HepG2 (cell line): ENCODE measurements around the gene LTC4S. TPM values are rescaled to one million over a fixed set of nuclear protein-coding genes. Genes with fewer than 3 reads are reported as not detected.

Experiments
- AGO1 ChIP-seq: fragments of 200-400 bp; formaldehyde crosslinking; IDR thresholded peaks from 2 replicates; pipeline ENCODE4 v1.6.1; 2017; ENCODE audit warnings: mild to moderate bottlenecking, low read depth, low read length, moderate library complexity; ENCODE audit not compliant: poor library complexity, severe bottlenecking
- GRHL1 ChIP-seq: sonication (generic); formaldehyde crosslinking; conservative IDR thresholded peaks from 2 replicates; pipeline ENCODE4 v1.8.0; 2022; ENCODE audit warnings: missing genetic modification reagents
- KIAA2018 ChIP-seq: sonication (generic); formaldehyde crosslinking; IDR thresholded peaks from 2 replicates; pipeline ENCODE4 v1.5.0; 2020; ENCODE audit warnings: mild to moderate bottlenecking, missing genetic modification reagents, borderline replicate concordance
- MXD3 ChIP-seq: IDR thresholded peaks from 2 replicates; pipeline ENCODE4 v1.6.1; 2016; ENCODE audit warnings: mild to moderate bottlenecking, missing biosample characterization, missing genetic modification reagents
- RBM39 ChIP-seq: fragments of 200-400 bp; formaldehyde crosslinking; IDR thresholded peaks from one replicate; pipeline ENCODE4 v1.6.1; 2018; ENCODE audit warnings: antibody characterized with exemption, mild to moderate bottlenecking, low read depth, low read length; ENCODE audit not compliant: poor library complexity, severe bottlenecking
- ZNF704 ChIP-seq: sonication (generic); formaldehyde crosslinking; IDR thresholded peaks from 2 replicates; pipeline ENCODE4 v1.8.1; 2023; ENCODE audit warnings: mild to moderate bottlenecking, inconsistent platforms, moderate library complexity, missing genetic modification reagents, borderline replicate concordance
- ZNF746 ChIP-seq: sonication (generic); formaldehyde crosslinking; IDR thresholded peaks from 2 replicates; pipeline ENCODE4 v1.8.0; 2022; ENCODE audit warnings: mild to moderate bottlenecking, missing genetic modification reagents
- ZNF878 ChIP-seq: sonication (generic); formaldehyde crosslinking; IDR thresholded peaks from 2 replicates; pipeline ENCODE4 v1.8.1; 2023; ENCODE audit warnings: mild to moderate bottlenecking, missing genetic modification reagents, moderate library complexity
- polyA plus RNA-seq, 8 experiments: library from polyadenylated mRNA; depleted of rRNA in 3 of 8; stranded (reverse) in 7 of 8; unstranded in 1 of 8; fragments of >200 nt; fragmentation: Illumina TruSeq in 4 of 8; extraction: Trizol in 4 of 8; gene quantifications; 2 replicates each; pipeline versions ENCODE4 v1.2.1 to v1.2.3, GENCODE V29; 2011 to 2016; ENCODE audit warnings: low read depth in 4 of 8, missing spikeins in 1 of 8, mixed read lengths in 1 of 8; ENCODE audit not compliant: insufficient read depth in 1 of 8
- total RNA-seq, 5 experiments: library from RNA; depleted of rRNA; stranded (reverse); fragments of >200 nt; fragmentation: Illumina TruSeq; extraction: Trizol; gene quantifications; 2 replicates each; pipeline ENCODE4 v1.2.3, GENCODE V29; 2016; ENCODE audit warnings: low read depth in 1 of 5

LTC4S gene
- total and polyA plus RNA-seq, 2 of the 13 experiments (the other 11 are each of a cell fraction or from before 2014, with no cell fraction given): 0.35 TPM; not detected in 1

- TF ChIP-seq MXD3 (CRISPR knock-in tag): no peak
- TF ChIP-seq AGO1: peak; percentile 36
- no peak for TF ChIP-seq ZNF704 (CRISPR knock-in tag)
- TF ChIP-seq ZNF878 (CRISPR knock-in tag): no peak
- TF ChIP-seq ZNF746: no peak
- no peak for TF ChIP-seq KIAA2018 (CRISPR knock-in tag)
- TF ChIP-seq RBM39: peak; percentile 39
- no peak for TF ChIP-seq GRHL1
Observed at GRCh38 chr5:179836225-179837019, 42.6 kb downstream of the LTC4S start (continued).
